ENCODE results near the gene CD84.
"Not testable (repeated sequence)": the region's sequence is repeated elsewhere in the genome, so short reads cannot be mapped to it uniquely, and the experiment has no call there.

Gene CD84

DNA sequence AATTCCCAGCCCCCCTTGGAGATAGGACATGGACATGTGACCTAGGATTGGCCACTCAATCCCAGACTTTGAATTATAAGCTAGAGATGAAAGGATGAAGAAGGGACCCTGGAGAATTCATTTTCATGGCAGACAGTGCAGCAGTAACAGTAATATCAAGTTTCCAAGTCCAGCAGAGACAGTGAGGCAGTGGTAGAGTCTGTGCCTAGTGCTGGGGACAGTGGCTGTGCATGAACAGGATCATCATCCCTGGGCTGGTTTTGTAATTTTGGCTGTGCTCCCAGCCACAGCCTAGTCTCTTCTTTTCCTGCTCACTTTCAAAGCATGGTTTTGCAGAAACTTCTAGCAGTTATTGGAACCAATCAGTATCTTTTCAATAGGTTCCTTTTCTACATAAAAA lies 29.6 kb upstream of the CD84 start:
- DNase-seq, result no peak

DNA sequence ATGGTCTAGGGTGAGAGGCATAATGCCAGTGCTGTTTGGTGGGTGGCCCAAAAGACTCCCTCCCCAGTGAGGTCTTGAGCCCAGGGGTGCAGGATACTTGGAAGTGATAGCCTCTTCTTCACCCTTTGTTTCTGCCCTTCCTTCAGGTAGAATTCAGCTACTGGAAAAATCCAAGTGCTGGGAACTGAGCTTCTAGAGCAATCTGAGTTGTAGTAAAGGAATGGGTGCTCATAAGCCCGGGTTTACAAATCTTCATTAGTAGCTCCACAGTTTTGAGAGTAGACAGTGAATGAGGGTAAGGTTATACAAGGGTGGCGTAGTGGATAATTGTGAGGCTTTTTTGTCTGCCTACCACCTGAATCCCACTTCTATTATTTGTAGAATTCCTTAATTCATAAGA lies 29.2 kb upstream of the CD84 start:
- no peak for DNase-seq

DNA sequence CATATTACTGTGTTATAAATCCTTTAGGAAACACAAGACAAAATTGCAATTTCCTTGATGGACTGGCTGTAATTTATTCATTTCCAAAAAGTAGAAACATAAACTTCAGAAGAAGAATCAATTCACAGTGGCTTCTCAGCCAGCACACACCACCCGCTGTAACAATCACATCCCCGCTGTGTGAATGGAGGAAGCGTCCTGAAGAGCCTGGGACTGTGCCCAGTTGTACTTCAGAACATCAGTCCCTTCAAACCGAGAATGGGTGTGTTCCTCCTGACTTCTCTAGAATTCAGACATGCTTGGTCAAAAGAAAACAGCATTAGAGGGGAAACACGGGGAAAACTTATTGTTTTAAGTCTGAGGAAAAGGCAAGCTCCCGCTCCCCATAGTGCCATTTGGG lies 28.8 kb upstream of the CD84 start:
- DNase-seq, result no peak

- no peak for DNase-seq
Measured at GRCh38 chr1:160607672-160608032, 28.4 kb upstream of the CD84 start.

GRCh38 chr1:160607011-160607671 lies 27.8 kb upstream of the CD84 start:
- no peak for DNase-seq

DNA sequence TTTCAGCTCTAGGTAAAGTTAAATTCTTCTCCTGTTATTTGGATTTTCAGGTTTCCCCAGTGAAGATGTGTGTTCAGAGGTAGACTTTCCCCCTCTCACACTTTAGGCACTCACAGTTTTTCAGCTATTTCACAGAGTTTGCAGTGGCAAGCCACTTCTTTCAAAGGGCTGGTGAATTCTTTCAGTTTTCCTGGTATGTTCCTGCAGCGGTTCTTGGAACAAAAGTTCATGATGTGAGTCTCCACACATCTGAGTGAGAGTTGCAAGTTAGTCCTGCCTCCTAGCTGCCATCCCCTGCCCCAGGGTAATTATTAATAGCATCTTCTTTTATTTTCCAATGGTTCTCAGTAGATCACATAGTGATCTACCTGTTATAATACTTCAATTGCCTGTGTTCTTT lies 27.3 kb upstream of the CD84 start:
- no peak for DNase-seq

GRCh38 chr1:160605792-160606479 lies 26.6 kb upstream of the CD84 start:
- DNase-seq, result no peak

GRCh38 chr1:160605205-160605604 lies 25.9 kb upstream of the CD84 start:
- no peak for DNase-seq

DNA sequence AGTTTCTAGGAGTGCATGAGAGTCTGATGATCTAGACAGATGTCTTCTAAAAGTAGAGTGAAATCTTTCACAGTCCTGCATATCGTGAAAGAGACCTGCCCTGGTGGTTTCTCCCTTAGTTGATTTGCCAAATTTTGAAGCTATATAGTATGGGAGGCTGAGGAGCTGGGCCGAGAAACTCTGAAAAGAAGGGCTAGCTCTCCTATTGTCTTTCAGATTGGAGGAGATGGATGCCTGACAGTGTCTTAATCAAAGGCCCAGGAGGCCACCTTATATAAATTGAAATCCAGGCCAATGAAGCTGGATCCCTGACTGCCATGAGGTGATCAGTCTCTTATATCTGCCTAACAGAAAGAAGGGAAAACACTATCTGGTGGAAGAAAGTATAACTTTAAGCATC lies 18.4 kb upstream of the CD84 start:
- no peak for DNase-seq

- no peak for DNase-seq
Measured at GRCh38 chr1:160597051-160597450, 17.8 kb upstream of the CD84 start.

DNA sequence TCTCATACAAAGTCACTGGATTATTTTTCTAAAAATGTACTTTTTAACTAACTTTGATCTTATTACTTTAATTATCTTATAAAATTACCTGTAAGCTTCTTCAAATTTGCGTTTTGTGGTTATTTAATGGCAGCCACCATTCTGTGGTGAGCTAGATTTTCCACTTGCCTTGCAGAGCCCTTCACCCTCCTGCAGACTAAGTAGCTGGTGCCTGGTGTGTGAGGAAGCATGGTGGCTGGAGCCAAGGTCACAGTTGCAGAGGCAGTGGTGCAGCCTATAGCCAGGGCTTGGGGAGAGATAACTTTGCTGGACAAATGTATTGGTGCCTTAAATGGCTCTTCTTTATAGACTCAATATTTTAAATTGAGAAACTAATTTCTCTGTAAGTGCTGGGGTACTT lies 11.2 kb upstream of the CD84 start:
- DNase-seq, result no peak

DNA sequence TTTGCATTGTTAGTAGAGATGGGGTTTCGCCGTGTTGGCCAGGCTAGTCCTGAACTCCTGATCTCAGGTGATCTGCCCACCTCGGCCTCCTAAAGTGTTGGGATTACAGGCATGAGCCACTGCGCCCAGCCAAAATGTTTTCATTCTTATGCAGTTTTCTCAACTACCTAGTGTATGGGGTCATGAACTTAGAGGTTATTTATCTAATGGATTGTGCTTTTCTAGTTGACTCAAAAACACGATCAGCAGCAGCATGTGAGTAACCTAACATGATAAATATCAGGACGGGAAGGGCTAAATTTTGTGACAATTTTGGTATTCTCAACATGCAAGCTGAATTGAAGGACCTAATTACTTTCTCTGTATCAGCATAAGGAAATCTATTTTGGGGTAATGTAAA lies 9.2 kb upstream of the CD84 start:
- DNase-seq, result no peak

- DNase-seq, result no peak
Measured at GRCh38 chr1:160584784-160585183, 5.5 kb upstream of the CD84 start.

- DNase-seq, result not testable (repeated sequence)
Measured at GRCh38 chr1:160582976-160583375, 3.7 kb upstream of the CD84 start.

- DNase-seq, result no peak
Measured at GRCh38 chr1:160581961-160582360, 2.7 kb upstream of the CD84 start.

GRCh38 chr1:160580221-160580812 lies 1.0 kb upstream of the CD84 start:
- no peak for DNase-seq

DNA sequence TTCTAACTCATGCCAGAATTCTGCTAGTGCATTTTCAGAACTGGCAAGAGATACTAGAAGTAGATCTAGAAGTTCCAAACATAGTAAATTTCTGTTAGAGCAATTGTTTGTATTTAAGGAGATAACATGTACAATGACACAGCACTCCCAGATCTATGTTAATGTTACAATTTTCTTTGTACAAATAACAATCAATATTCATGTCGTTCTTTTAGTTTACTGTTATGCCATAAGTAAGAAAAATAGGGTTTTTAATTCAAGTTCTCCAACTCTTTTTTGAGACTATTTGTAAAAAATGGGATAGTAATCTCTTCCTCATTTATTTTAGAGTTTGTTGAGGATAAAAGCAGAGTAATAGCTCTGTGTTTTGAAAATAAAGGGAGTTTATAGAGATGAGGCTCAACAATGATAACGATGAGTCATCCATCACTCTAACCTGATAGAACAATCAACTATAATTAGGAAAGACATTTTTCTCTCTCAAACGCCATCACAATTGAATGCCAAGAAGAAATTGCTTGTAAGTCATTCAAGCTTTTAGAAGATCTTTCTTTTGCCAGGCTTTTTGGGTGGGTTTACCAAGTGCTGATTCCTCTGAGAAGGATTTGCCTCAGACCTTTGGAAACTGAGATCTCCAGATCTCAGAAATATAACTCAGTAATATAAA lies 638 bp downstream of the CD84 start:
- DNase-seq, result no peak

GRCh38 chr1:160578175-160578524 lies 1.1 kb downstream of the CD84 start:
- no peak for DNase-seq

- no peak for DNase-seq
Measured at GRCh38 chr1:160577671-160578070, 1.6 kb downstream of the CD84 start.

- DNase-seq, result no peak
Measured at GRCh38 chr1:160576884-160577283, 2.4 kb downstream of the CD84 start.

DNA sequence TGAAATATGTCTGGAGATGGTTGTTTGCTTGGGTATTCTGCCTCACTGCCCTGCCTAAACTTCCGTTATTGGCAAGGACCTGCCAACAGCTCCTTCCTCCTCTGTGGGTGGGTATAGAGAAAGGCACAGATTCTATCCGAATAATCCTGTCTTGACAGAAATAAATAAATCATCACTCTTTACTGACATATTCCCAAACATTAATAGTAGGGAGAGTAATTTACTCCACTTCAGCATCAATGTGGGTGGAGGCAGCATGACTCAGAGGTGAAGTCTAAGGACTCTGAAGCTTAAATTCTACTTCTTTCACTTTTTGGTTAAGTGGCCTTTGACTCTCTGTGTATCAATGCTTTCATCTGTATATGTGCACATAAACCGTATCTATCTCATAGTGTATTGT lies 2.9 kb downstream of the CD84 start:
- no peak for DNase-seq

DNA sequence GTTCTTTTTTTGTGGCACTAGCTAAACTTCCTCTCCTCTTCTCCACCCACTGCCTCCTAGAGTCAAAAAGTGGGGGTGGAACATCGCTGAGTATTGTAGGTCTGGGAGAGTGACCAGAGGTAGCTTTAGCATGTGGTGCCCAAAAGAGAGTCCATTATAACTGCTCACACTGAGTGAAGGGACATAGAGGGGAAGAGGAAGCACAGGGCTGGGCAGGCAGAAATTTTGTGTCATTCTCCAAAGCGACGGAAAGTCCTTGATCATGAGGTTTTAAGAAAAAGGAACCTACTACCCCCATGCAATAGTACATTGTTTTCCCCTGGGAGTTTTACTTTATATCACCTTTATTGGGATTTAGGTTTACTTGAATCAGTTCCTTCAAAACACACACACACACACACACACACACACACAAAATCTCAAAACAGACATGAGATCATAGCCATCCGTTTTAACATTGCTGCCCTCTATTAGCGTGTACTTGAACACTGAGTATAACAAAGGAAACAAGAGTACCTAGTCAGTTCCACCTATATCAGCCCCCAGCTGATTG lies 4.1 kb downstream of the CD84 start:
- DNase-seq, result no peak

GRCh38 chr1:160570840-160571239 lies 8.5 kb downstream of the CD84 start:
- DNase-seq, result no peak

- DNase-seq, result no peak
Measured at GRCh38 chr1:160569806-160570205, 9.5 kb downstream of the CD84 start.
